ENCODE data around the gene PRKAR1B. TPM values are rescaled to one million over a fixed set of nuclear protein-coding genes. Genes with fewer than 3 reads are reported as not detected.

Gene PRKAR1B
- total and polyA plus RNA-seq, 2 donors (not counting 1 experiment from before 2014, with no cell fraction given) = 4.5 to 8.6 TPM

GRCh38 chr7:525740-526139 lies 201.3 kb downstream of the PRKAR1B start:
- Histone ChIP-seq H3K4me2 (replicated peaks; ENCODE audit: low read depth, low read length, poor library complexity, severe bottlenecking) (no peak overlapping the region), H4K20me1 (ENCODE audit: control insufficient read depth, insufficient read depth, low read length, poor library complexity, severe bottlenecking) (no peaks in the 10 kb centered on the region), H3K79me2 (ENCODE audit: control insufficient read depth, insufficient read depth, low read length) (no peaks in the 10 kb centered on the region), H3K4me1 (ENCODE audit: control insufficient read depth in 2 of 2, insufficient read depth in 2 of 2, low read length in 2 of 2) (peaks cover 20 to 23% of the 10 kb centered on the region in 2 donors), H3K27ac (ENCODE audit: low read length in 2 of 2) (no peak overlapping the region), H3K9me3 (ENCODE audit: control extremely low read depth in 1 of 3, control insufficient read depth in 2 of 3, insufficient read depth in 1 of 3, low read length in 2 of 3) (peaks cover 0 to 10% (median 0%) of the 10 kb centered on the region in 3 donors), H3K9ac (ENCODE audit: low read length) (no peak overlapping the region), H3K27me3 (replicated peaks in 1 of 4; ENCODE audit: control extremely low read depth in 1 of 4, control insufficient read depth in 3 of 4, insufficient read depth in 4 of 4, low read length in 3 of 4) (peaks cover 0 to 31% (median 11%) of the 10 kb centered on the region in 4 experiments), H3K36me3 (replicated peaks in 1 of 2; ENCODE audit: control extremely low read depth in 1 of 2, control insufficient read depth in 1 of 2, extremely low read depth in 1 of 2, insufficient read depth in 2 of 2, low read length in 1 of 2) (no peaks in the 10 kb centered on the region), H2AFZ (ENCODE audit: insufficient read depth, low read depth, low read length, poor library complexity, severe bottlenecking) (no peak overlapping the region), H3K4me3 (ENCODE audit: control extremely low read depth in 1 of 5, extremely low read depth in 1 of 5, insufficient read depth in 1 of 5, low read depth in 2 of 5, low read length in 4 of 5) (no peak overlapping the region)
- Mint-ChIP-seq H3K4me3 (no peak overlapping the region), H3K9me3 (ENCODE audit: insufficient read depth) (no peaks in the 10 kb centered on the region), H3K27me3 (peaks cover 6% of the 10 kb centered on the region), H3K27ac (no peak overlapping the region), H3K4me1 (peaks cover 15% of the 10 kb centered on the region)
- intact Hi-C loops (cut with micrococcal nuclease) = no loop called here
- no peak for DNase-seq
- TF ChIP-seq EZH2 (IDR thresholded peaks at IDR 0.05; ENCODE audit: borderline replicate concordance, insufficient read depth, low read depth, low read length, poor library complexity, severe bottlenecking) = no peak
- TF ChIP-seq, protein P1, sequence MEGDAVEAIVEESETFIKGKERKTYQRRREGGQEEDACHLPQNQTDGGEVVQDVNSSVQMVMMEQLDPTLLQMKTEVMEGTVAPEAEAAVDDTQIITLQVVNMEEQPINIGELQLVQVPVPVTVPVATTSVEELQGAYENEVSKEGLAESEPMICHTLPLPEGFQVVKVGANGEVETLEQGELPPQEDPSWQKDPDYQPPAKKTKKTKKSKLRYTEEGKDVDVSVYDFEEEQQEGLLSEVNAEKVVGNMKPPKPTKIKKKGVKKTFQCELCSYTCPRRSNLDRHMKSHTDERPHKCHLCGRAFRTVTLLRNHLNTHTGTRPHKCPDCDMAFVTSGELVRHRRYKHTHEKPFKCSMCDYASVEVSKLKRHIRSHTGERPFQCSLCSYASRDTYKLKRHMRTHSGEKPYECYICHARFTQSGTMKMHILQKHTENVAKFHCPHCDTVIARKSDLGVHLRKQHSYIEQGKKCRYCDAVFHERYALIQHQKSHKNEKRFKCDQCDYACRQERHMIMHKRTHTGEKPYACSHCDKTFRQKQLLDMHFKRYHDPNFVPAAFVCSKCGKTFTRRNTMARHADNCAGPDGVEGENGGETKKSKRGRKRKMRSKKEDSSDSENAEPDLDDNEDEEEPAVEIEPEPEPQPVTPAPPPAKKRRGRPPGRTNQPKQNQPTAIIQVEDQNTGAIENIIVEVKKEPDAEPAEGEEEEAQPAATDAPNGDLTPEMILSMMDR (IDR thresholded peaks at IDR 0.05) = no peak
- WGBS (ENCODE audit: insufficient coverage) = 93% methylated on average over 12 of the region's 12 CpGs
- POLR2A ChIA-PET = no interaction called here
- CTCF ChIA-PET = no interaction called here
- no peak for ATAC-seq (ENCODE audit: low read depth)

GRCh38 chr7:524800-525199 lies 202.3 kb downstream of the PRKAR1B start:
- H3K4me1 Mint-ChIP-seq = peaks cover 13% of the 10 kb centered on the region
- Histone ChIP-seq H3K79me2 (ENCODE audit: control insufficient read depth, insufficient read depth, low read length) (no peaks in the 10 kb centered on the region), H3K4me3 (ENCODE audit: control extremely low read depth in 1 of 5, extremely low read depth in 1 of 5, insufficient read depth in 1 of 5, low read depth in 2 of 5, low read length in 4 of 5) (no peak overlapping the region), H3K27ac (ENCODE audit: low read length in 2 of 2) (no peak overlapping the region), H3K9ac (ENCODE audit: low read length) (no peak overlapping the region), H3K4me2 (replicated peaks; ENCODE audit: low read depth, low read length, poor library complexity, severe bottlenecking) (no peak overlapping the region), H3K27me3 (replicated peaks in 1 of 4; ENCODE audit: control extremely low read depth in 1 of 4, control insufficient read depth in 3 of 4, insufficient read depth in 4 of 4, low read length in 3 of 4) (peaks cover 0 to 35% (median 12%) of the 10 kb centered on the region in 4 experiments), H3K36me3 (replicated peaks in 1 of 2; ENCODE audit: control extremely low read depth in 1 of 2, control insufficient read depth in 1 of 2, extremely low read depth in 1 of 2, insufficient read depth in 2 of 2, low read length in 1 of 2) (no peaks in the 10 kb centered on the region), H4K20me1 (ENCODE audit: control insufficient read depth, insufficient read depth, low read length, poor library complexity, severe bottlenecking) (no peaks in the 10 kb centered on the region), H3K9me3 (ENCODE audit: control extremely low read depth in 1 of 3, control insufficient read depth in 2 of 3, insufficient read depth in 1 of 3, low read length in 2 of 3) (peaks cover 0 to 13% (median 0%) of the 10 kb centered on the region in 3 donors), H3K4me1 (ENCODE audit: control insufficient read depth in 2 of 2, insufficient read depth in 2 of 2, low read length in 2 of 2) (peaks cover 27 to 29% of the 10 kb centered on the region in 2 donors), H2AFZ (ENCODE audit: insufficient read depth, low read depth, low read length, poor library complexity, severe bottlenecking) (no peak overlapping the region)
- no peaks in the 10 kb centered on the region for H3K9me3 Mint-ChIP-seq (ENCODE audit: insufficient read depth)
- no peak overlapping the region for H3K27ac Mint-ChIP-seq
- ATAC-seq (ENCODE audit: low read depth) = no peak
- CTCF ChIA-PET = no interaction called here
- DNase-seq = no peak
- H3K4me3 Mint-ChIP-seq = no peak overlapping the region
- WGBS (ENCODE audit: insufficient coverage) = 98% methylated on average over 8 of the region's 9 CpGs
- TF ChIP-seq, protein P1 (IDR thresholded peaks at IDR 0.05) = no peak
- TF ChIP-seq EZH2 (IDR thresholded peaks at IDR 0.05; ENCODE audit: borderline replicate concordance, insufficient read depth, low read depth, low read length, poor library complexity, severe bottlenecking) = no peak
- intact Hi-C loops (cut with micrococcal nuclease) = no loop called here
- POLR2A ChIA-PET = no interaction called here
- H3K27me3 Mint-ChIP-seq = peaks cover 6% of the 10 kb centered on the region

Data from B cell (primary cell).